Activated CD8-positive, alpha-beta T cell treated with anti-CD3 and anti-CD28 coated beads for 36 hours (primary cell): ENCODE results near the gene HLA-DQA1. TPM values are rescaled to one million over a fixed set of nuclear protein-coding genes. Genes with fewer than 3 reads are reported as not detected.
A peak's percentile ranks its signal among the peaks of the same experiment; 100 is the strongest.

Source experiments
- ATAC-seq: fragments of 200-7000 bp; cut with Tn5 transposase; one replicate; pipeline ENCODE4 v1.10.0; 2021; ENCODE audit warnings: mild to moderate bottlenecking, moderate library complexity
- CTCF ChIA-PET: fragments of 350-600 bp; sonication (Branson Sonifier 250); formaldehyde crosslinking; loops from one replicate; lab custom pipeline; 2021; ENCODE audit warnings: antibody characterized with exemption; lab: Charles Lee
- POLR2A ChIA-PET: fragments of 350-600 bp; sonication (Branson Sonifier 250); formaldehyde crosslinking; loops from one replicate; lab custom pipeline; 2021; ENCODE audit warnings: antibody characterized with exemption; lab: Charles Lee
- DNase-seq: peaks from one replicate; pipeline ENCODE4 v3.0.0-alpha.2; 2020
- H3K27ac Mint-ChIP-seq: one replicate; pipeline ENCODE4 v1.8.0; 2021; ENCODE audit warnings: mild to moderate bottlenecking, mixed read lengths
- H3K27me3 Mint-ChIP-seq: one replicate; pipeline ENCODE4 v1.8.0; 2021; ENCODE audit warnings: mixed read lengths
- H3K36me3 Mint-ChIP-seq: one replicate; pipeline ENCODE4 v1.8.0; 2021; ENCODE audit warnings: low read depth, mixed read lengths
- H3K4me1 Mint-ChIP-seq: one replicate; pipeline ENCODE4 v1.8.0; 2021; ENCODE audit warnings: low read depth, mixed read lengths
- H3K4me3 Mint-ChIP-seq: one replicate; pipeline ENCODE4 v1.8.0; 2021; ENCODE audit warnings: mild to moderate bottlenecking, moderate library complexity, mixed read lengths
- H3K9me3 Mint-ChIP-seq: one replicate; pipeline ENCODE4 v1.8.0; 2021; ENCODE audit warnings: mixed read lengths
- intact Hi-C: fragments of 100-400 bp; cut with micrococcal nuclease; formaldehyde crosslinking; loops from one replicate; pipeline ENCODE4 v1.10.0; 2022
- total RNA-seq, 2 experiments: library from RNA; stranded (reverse); gene quantifications; one replicate each; pipeline ENCODE4 v1.2.3, GENCODE V29; 2021
- TF ChIP-seq, protein P1 (sequence below): fragments of 200-600 bp; IDR thresholded peaks from one replicate; pipeline ENCODE4 v1.8.0; 2022; ENCODE audit warnings: antibody characterized with exemption, mild to moderate bottlenecking

HLA-DQA1 gene
- total RNA-seq, 2 experiments from 2014 or later, result 3.4 to 3.9 TPM

- DNase-seq (no peak), ATAC-seq (no peak)
- TF ChIP-seq, protein P1, sequence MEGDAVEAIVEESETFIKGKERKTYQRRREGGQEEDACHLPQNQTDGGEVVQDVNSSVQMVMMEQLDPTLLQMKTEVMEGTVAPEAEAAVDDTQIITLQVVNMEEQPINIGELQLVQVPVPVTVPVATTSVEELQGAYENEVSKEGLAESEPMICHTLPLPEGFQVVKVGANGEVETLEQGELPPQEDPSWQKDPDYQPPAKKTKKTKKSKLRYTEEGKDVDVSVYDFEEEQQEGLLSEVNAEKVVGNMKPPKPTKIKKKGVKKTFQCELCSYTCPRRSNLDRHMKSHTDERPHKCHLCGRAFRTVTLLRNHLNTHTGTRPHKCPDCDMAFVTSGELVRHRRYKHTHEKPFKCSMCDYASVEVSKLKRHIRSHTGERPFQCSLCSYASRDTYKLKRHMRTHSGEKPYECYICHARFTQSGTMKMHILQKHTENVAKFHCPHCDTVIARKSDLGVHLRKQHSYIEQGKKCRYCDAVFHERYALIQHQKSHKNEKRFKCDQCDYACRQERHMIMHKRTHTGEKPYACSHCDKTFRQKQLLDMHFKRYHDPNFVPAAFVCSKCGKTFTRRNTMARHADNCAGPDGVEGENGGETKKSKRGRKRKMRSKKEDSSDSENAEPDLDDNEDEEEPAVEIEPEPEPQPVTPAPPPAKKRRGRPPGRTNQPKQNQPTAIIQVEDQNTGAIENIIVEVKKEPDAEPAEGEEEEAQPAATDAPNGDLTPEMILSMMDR, result no peak
- Mint-ChIP-seq H3K9me3 (peaks cover 5% of the 10 kb centered on the region), H3K27ac (no peak overlapping the region), H3K4me3 (no peak overlapping the region), H3K36me3 (no peaks in the 10 kb centered on the region), H3K27me3 (peaks cover 6% of the 10 kb centered on the region), H3K4me1 (peaks cover 2% of the 10 kb centered on the region)
- intact Hi-C loops, result no loop called here
- POLR2A ChIA-PET, result no interaction called here
- CTCF ChIA-PET, result no interaction called here
Observed at GRCh38 chr6:32658268-32658897, 21.2 kb downstream of the HLA-DQA1 start.

- H3K4me3 Mint-ChIP-seq, result no peak overlapping the region
- peaks cover 16% of the 10 kb centered on the region for H3K27me3 Mint-ChIP-seq
- POLR2A ChIA-PET, result interaction anchor here (0.5 kb wide), 1 partner anchor 218 kb away, joined by 3 read pairs; no protein-coding TSS in a partner anchor
- CTCF ChIA-PET, result no interaction called here
- peaks cover 2% of the 10 kb centered on the region for H3K36me3 Mint-ChIP-seq
- intact Hi-C loops, result no loop called here
- peaks cover 10% of the 10 kb centered on the region for H3K4me1 Mint-ChIP-seq
- TF ChIP-seq, protein P1, result no peak
- ATAC-seq (no peak), DNase-seq (no peak)
- no peak overlapping the region for H3K27ac Mint-ChIP-seq
- H3K9me3 Mint-ChIP-seq, result peaks cover 5% of the 10 kb centered on the region
Observed at GRCh38 chr6:32659856-32660595, 22.8 kb downstream of the HLA-DQA1 start.

- no peak overlapping the region for H3K27ac Mint-ChIP-seq
- no peak for DNase-seq
- peaks cover 34% of the 10 kb centered on the region for H3K27me3 Mint-ChIP-seq
- peaks cover 2% of the 10 kb centered on the region for H3K36me3 Mint-ChIP-seq
- TF ChIP-seq, protein P1, result no peak
- no peak for ATAC-seq
- POLR2A ChIA-PET, result no interaction called here
- H3K9me3 Mint-ChIP-seq, result no peaks in the 10 kb centered on the region
- H3K4me1 Mint-ChIP-seq, result peaks cover 27% of the 10 kb centered on the region
- intact Hi-C loops, result loop anchor here (2.0 kb wide), 1 partner anchor 99 kb away; no protein-coding TSS in a partner anchor
- H3K4me3 Mint-ChIP-seq, result no peak overlapping the region
- CTCF ChIA-PET, result no interaction called here
Observed at GRCh38 chr6:32662099-32662498, 24.9 kb downstream of the HLA-DQA1 start.

DNA sequence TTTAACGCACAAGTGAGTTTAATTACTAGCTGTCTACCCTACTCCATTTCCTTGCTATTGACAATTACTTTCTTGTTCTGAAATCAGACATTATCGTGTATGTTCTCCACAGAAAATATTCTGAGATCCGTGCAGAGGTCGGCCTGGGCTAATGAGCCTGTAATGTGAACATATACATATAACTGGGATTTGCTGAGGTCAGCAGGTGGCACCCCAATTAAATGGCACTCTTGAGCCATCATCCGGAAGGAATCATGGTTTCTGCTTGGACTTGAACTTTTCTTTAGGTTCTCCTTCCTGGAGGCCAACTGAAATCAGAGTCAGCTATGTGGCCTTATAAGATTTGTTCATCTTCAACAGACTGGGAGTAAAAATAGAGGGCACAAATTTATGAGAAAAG, 25.6 kb downstream of the HLA-DQA1 start:
- intact Hi-C loops, result loop anchor here (2.0 kb wide), 1 partner anchor 98 kb away; no protein-coding TSS in a partner anchor
- ChIA-PET POLR2A (no interaction called here), CTCF (interaction anchor here (1.1 kb wide), 1 partner anchor 41 kb away, joined by 3 read pairs; no protein-coding TSS in a partner anchor)
- Mint-ChIP-seq H3K9me3 (no peaks in the 10 kb centered on the region), H3K4me1 (peaks cover 27% of the 10 kb centered on the region), H3K4me3 (no peak overlapping the region), H3K27ac (no peak overlapping the region), H3K36me3 (peaks cover 2% of the 10 kb centered on the region), H3K27me3 (peaks cover 34% of the 10 kb centered on the region)
- ATAC-seq (no peak), DNase-seq (no peak)
- TF ChIP-seq, protein P1, result no peak

DNA sequence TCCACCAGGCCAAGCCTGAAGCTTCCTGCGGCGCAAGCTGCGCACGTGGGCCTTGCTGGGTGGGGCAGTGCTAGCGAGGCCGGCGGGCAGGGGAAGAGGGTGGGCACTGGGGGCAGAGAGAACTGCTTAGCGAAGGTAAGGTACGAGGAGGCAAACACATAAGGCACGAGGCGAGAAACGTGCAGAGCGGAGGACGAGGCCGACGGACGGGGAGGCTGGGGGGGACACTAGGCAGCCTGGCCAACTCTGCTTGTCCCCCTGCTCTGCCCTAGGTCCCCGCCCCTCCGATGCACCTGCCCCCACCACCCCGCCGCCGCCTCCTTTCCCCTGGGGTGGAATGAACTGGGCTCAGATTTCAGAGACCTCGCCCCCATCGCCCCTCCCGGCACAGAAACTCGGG, 27.1 kb downstream of the HLA-DQA1 start:
- CTCF ChIA-PET, result no interaction called here
- Mint-ChIP-seq H3K36me3 (peaks cover 2% of the 10 kb centered on the region), H3K4me3 (peak overlapping the region; percentile 75), H3K27ac (peak overlapping the region; percentile 65), H3K9me3 (no peaks in the 10 kb centered on the region), H3K4me1 (peaks cover 35% of the 10 kb centered on the region), H3K27me3 (peaks cover 34% of the 10 kb centered on the region)
- DNase-seq, result no peak
- no peak for ATAC-seq
- TF ChIP-seq, protein P1, result no peak
- intact Hi-C loops, result no loop called here
- POLR2A ChIA-PET, result no interaction called here
